PC-3 (cell line): ENCODE results near the gene PRAC1. TPM values are rescaled to one million over a fixed set of nuclear protein-coding genes. Genes with fewer than 3 reads are reported as not detected.

ENCODE experiments used
- ATAC-seq: fragments of 200-7000 bp; cut with Tn5 transposase; 2 replicates; pipeline ENCODE4 v1.9.1; 2020; ENCODE audit warnings: mild to moderate bottlenecking, moderate library complexity
- BruUV-seq: library from RNA; stranded (reverse); fragments of 400-500 nt; replicated peaks from 2 replicates; lab custom pipeline; 2021; lab: Mats Ljungman, UMichigan
- CTCF ChIA-PET: fragments of 300-600 bp; sonication (Branson Sonifier 250); formaldehyde crosslinking; loops from one replicate; lab custom pipeline; 2022; ENCODE audit warnings: antibody characterized with exemption; lab: Charles Lee
- POLR2A ChIA-PET: fragments of 300-600 bp; sonication (Branson Sonifier 250); formaldehyde crosslinking; loops from one replicate; lab custom pipeline; 2022; ENCODE audit warnings: antibody characterized with exemption; ENCODE audit not compliant: unreplicated experiment; lab: Charles Lee
- DNase-seq: peaks from one replicate; pipeline ENCODE4 v3.0.0-alpha.2; 2015
- H2AFZ ChIP-seq: fragments of 300-600 bp; sonication (generic); 2 replicates; pipeline ENCODE4 v1.6.0; 2016; ENCODE audit warnings: antibody characterized with exemption, low read length
- H3F3A ChIP-seq: fragments of 300-600 bp; sonication (generic); one replicate; pipeline ENCODE4 v1.6.0; 2017; ENCODE audit warnings: antibody characterized with exemption, low read length, control low read depth, mild to moderate bottlenecking; ENCODE audit not compliant: unreplicated experiment
- H3K27ac ChIP-seq: fragments of 300-600 bp; sonication (generic); 2 replicates; pipeline ENCODE4 v1.5.1; 2016; ENCODE audit warnings: mild to moderate bottlenecking, low read length
- H3K27me3 ChIP-seq: fragments of 300-600 bp; sonication (generic); 2 replicates; pipeline ENCODE4 v1.6.1; 2016; ENCODE audit warnings: low read length, mixed read lengths
- H3K36me3 ChIP-seq: fragments of 300-600 bp; sonication (generic); 2 replicates; pipeline ENCODE4 v1.6.1; 2016; ENCODE audit warnings: low read depth, mixed run types, low read length, mixed read lengths
- H3K4me1 ChIP-seq: fragments of 300-600 bp; sonication (generic); 2 replicates; pipeline ENCODE4 v1.5.1; 2016; ENCODE audit warnings: low read length; ENCODE audit not compliant: insufficient read depth
- H3K4me2 ChIP-seq: fragments of 300-600 bp; sonication (generic); 2 replicates; pipeline ENCODE4 v1.6.0; 2016; ENCODE audit warnings: low read length
- H3K4me3 ChIP-seq: fragments of 300-600 bp; sonication (generic); 2 replicates; pipeline ENCODE4 v1.5.1; 2016; ENCODE audit warnings: mild to moderate bottlenecking, low read length, mixed read lengths
- H3K79me2 ChIP-seq: fragments of 300-600 bp; sonication (generic); 2 replicates; pipeline ENCODE4 v1.6.1; 2017; ENCODE audit warnings: low read length, mixed read lengths
- H3K9ac ChIP-seq: fragments of 300-600 bp; sonication (generic); 2 replicates; pipeline ENCODE4 v1.6.0; 2016; ENCODE audit warnings: mild to moderate bottlenecking, low read length
- H3K9me2 ChIP-seq: fragments of 300-600 bp; sonication (generic); replicated peaks from 2 replicates; pipeline ENCODE4 v1.6.1; 2016; ENCODE audit warnings: mixed run types, low read length, mixed read lengths
- H3K9me3 ChIP-seq: fragments of 300-600 bp; sonication (generic); 2 replicates; pipeline ENCODE4 v1.6.1; 2016; ENCODE audit warnings: low read length, mixed read lengths
- H4K20me1 ChIP-seq: fragments of 300-600 bp; sonication (generic); 2 replicates; pipeline ENCODE4 v1.6.1; 2016; ENCODE audit warnings: low read length, mixed read lengths
- EZH2 ChIP-seq: fragments of 300-600 bp; sonication (generic); IDR thresholded peaks from one replicate; pipeline ENCODE4 v1.6.1; 2017; ENCODE audit warnings: antibody characterized with exemption, mild to moderate bottlenecking, low read length; ENCODE audit not compliant: unreplicated experiment
- EZH2phosphoT487 ChIP-seq: fragments of 300-600 bp; sonication (generic); IDR thresholded peaks from 2 replicates; pipeline ENCODE4 v1.6.1; 2018; ENCODE audit warnings: mild to moderate bottlenecking, antibody characterized with exemption, low read length, borderline replicate concordance
- intact Hi-C: fragments of 100-400 bp; cut with micrococcal nuclease; formaldehyde crosslinking; loops from 2 replicates; pipeline ENCODE4 v1.9.0; 2023
- total RNA-seq: library from RNA; depleted of rRNA; stranded (reverse); fragments of >200 nt; gene quantifications from 2 replicates; pipeline ENCODE4 v1.2.3, GENCODE V29; 2014
- TF ChIP-seq, protein P1 (sequence below): fragments of 300-600 bp; sonication (generic); conservative IDR thresholded peaks from 2 replicates; pipeline ENCODE4 v1.5.1; 2017; ENCODE audit warnings: antibody characterized with exemption, low read depth, mild to moderate bottlenecking, low read length

Gene PRAC1
- total RNA-seq, 1 experiment from 2014 or later = 44.4 TPM

- no TSS peak for BruUV-seq
- ATAC-seq (peak; percentile 5), DNase-seq (peak; percentile 40)
- Histone ChIP-seq H3K27me3 (no peaks in the 10 kb centered on the region), H3K9me3 (no peaks in the 10 kb centered on the region), H3K4me2 (peak overlapping the region; percentile 91), H3K79me2 (peaks cover 38% of the 10 kb centered on the region), H3K4me3 (peak overlapping the region; percentile 78), H3K27ac (peak overlapping the region; percentile 74), H3K9ac (peak overlapping the region; percentile 91), H4K20me1 (no peaks in the 10 kb centered on the region), H2AFZ (peak overlapping the region; percentile 89), H3F3A (no peaks in the 10 kb centered on the region), H3K9me2 (no peaks in the 10 kb centered on the region), H3K36me3 (no peaks in the 10 kb centered on the region), H3K4me1 (peaks cover 50% of the 10 kb centered on the region)
- ChIA-PET POLR2A (interaction anchor here (0.6 to 0.7 kb wide), 2 partner anchors 9 to 19 kb away, joined by 4 to 6 read pairs; partner anchors contain the start of gene HOXB13), CTCF (interaction anchor here (1.2 to 1.8 kb wide), 3 partner anchors 9 to 44 kb away, joined by 3 to 10 read pairs (median 4); no protein-coding TSS in a partner anchor)
- intact Hi-C loops = loop anchor here (1.0 to 2.0 kb wide), 4 partner anchors 9 to 44 kb away; no protein-coding TSS in a partner anchor
- no peak for TF ChIP-seq EZH2
- TF ChIP-seq EZH2phosphoT487 = no peak
- TF ChIP-seq, protein P1, sequence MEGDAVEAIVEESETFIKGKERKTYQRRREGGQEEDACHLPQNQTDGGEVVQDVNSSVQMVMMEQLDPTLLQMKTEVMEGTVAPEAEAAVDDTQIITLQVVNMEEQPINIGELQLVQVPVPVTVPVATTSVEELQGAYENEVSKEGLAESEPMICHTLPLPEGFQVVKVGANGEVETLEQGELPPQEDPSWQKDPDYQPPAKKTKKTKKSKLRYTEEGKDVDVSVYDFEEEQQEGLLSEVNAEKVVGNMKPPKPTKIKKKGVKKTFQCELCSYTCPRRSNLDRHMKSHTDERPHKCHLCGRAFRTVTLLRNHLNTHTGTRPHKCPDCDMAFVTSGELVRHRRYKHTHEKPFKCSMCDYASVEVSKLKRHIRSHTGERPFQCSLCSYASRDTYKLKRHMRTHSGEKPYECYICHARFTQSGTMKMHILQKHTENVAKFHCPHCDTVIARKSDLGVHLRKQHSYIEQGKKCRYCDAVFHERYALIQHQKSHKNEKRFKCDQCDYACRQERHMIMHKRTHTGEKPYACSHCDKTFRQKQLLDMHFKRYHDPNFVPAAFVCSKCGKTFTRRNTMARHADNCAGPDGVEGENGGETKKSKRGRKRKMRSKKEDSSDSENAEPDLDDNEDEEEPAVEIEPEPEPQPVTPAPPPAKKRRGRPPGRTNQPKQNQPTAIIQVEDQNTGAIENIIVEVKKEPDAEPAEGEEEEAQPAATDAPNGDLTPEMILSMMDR = no peak
These were observed 24.7 kb upstream of the PRAC1 start for GRCh38 chr17:48746916-48747444.

GRCh38 chr17:48745381-48746275 lies 23.3 kb upstream of the PRAC1 start:
- Histone ChIP-seq H3K4me3 (peak overlapping the region; percentile 78), H3K9ac (peak overlapping the region; percentile 91), H3K4me1 (peaks cover 38% of the 10 kb centered on the region), H3K4me2 (peak overlapping the region; percentile 91), H3K9me2 (no peaks in the 10 kb centered on the region), H3F3A (no peaks in the 10 kb centered on the region), H3K27me3 (no peaks in the 10 kb centered on the region), H3K36me3 (no peaks in the 10 kb centered on the region), H3K79me2 (peaks cover 49% of the 10 kb centered on the region), H3K27ac (peak overlapping the region; percentile 74), H4K20me1 (no peaks in the 10 kb centered on the region), H2AFZ (peak overlapping the region; percentile 89), H3K9me3 (no peaks in the 10 kb centered on the region)
- no TSS peak for BruUV-seq
- TF ChIP-seq EZH2phosphoT487 (no peak), EZH2 (no peak)
- TF ChIP-seq, protein P1 = no peak
- CTCF ChIA-PET = interaction anchor here (0.6 to 1.8 kb wide), 7 partner anchors 8 to 143 kb away, joined by 3 to 10 read pairs (median 4); partner anchors contain the start of gene HOXB13
- intact Hi-C loops = loop anchor here (1.0 to 2.0 kb wide), 4 partner anchors 7 to 46 kb away; no protein-coding TSS in a partner anchor
- ATAC-seq (peak; percentile 16), DNase-seq (peak; percentile 74)
- POLR2A ChIA-PET = interaction anchor here (0.6 to 2.0 kb wide), 3 partner anchors 10 to 17 kb away, joined by 4 to 26 read pairs (median 6); partner anchors contain the start of gene HOXB13
